ENCODE results near the gene PGF.
A peak's percentile ranks its signal among the peaks of the same experiment; 100 is the strongest.

The PGF gene

DNA sequence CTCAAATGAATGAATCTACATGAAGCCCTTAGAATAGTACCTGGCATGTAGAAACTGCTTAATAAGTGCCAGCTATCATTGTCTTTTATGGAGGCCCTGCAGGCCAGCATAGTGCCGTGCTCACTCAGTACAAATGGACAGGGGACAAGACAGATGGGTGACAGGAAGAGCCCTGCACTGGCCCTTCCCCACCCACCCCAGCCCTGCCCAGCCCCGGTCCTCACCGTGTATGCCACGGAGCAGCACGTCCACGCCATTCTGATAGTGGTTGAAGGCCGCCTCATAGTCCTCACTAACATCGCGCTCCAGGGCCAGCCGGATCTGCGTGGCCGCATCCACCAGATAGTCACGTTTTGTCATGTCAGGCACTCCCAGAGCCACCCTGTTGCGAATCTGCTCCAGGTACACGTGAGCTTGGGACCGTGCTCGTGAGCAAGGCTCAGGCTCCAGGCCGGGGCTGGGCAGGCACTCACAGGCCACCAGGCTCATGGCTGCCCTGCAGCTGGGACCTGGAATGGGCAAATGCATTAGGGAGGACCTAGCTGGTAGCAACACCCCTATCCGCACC lies 34.3 kb downstream of the PGF start:
- no peak for DNase-seq

GRCh38 chr14:74920281-74920680 lies 35.1 kb downstream of the PGF start:
- DNase-seq: no peak

DNA sequence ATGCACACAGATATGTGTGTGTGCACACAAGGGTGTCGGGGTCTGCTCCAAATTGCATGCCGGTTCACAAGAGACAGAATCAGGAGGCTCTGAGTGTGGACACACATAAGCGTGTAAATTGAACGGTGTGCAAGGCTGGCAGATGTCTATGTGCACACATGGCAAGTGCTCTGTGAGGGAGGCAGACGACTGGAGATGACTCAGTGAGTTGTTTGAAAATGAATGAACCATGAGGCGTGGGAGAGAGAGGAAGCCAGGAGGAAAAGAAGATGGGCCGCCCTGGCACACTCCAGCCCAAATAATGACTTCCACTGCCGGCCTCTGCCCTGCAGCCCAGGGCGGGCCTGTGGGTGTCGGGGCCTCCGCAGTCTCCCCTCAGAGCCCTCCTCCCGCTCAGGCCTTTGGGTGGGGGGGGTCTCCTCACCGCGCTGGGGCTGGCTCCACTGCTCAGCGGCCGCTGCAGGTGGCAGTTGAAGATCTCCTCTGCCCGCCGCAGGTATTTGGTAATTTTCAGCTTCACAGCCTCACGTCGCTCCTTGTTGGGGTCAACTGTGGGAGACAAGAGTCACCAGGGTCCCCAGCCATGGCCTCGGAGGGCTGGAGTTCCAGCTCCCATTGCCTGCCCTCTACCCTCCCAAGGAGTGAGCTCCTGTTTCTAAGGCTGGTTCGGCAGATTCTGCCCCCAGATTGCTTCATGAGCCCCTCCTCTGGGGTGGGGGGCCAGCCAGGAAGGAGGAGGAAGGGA lies 35.8 kb downstream of the PGF start:
- DNase-seq: peak in 12 of 56 donors; percentile 12 to 48 (median 27)

- no peak for DNase-seq
Observed at GRCh38 chr14:74918380-74918779, 37.0 kb downstream of the PGF start.

DNA sequence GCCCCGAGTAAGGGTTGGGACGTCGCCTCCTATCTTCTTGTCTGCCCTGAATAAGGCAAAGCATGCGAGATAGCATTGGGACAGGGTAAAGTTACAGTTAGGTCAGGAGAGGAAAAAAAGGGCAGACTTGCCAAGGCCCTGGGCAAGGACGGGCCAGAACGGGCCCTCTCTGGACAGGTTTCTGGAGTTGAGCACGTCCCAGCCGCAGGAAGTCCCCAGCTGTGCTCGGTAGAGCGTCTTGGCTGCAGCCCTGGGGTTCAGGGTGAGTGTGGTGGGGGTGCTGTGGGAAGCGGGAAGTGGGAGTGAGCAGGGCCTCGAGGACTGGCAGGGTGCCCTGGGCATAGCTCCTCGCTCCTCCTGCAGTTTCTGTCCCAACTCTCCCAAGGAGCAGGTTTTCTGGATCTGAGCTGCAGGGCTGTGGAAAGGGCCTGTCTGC lies 37.7 kb downstream of the PGF start:
- DNase-seq: peak in 26 of 56 donors; percentile 15 to 60 (median 38)

- DNase-seq: no peak
Observed at GRCh38 chr14:74917178-74917543, 38.2 kb downstream of the PGF start.

DNA sequence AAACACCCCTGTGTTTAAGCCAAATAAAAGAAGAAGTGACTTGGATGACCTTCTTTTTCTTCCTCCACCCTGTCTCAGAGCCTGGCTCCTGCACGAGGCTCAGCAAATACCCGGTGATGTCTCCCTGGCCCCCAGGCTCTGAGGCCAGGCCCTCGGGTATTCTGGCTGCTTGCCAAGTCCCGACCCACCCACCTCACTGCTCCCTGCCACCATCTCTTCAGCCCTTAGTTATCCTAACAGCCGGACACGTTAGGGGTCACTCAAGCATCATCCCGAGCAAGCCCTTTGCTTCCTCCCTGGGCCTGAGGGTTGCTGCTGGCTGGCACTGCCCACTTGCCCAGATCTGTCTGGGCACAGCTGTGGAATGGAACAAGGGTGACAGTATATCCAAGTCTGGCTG lies 39.6 kb downstream of the PGF start:
- no peak for DNase-seq

GRCh38 chr14:74915426-74915825 lies 40.0 kb downstream of the PGF start:
- DNase-seq: no peak

DNA sequence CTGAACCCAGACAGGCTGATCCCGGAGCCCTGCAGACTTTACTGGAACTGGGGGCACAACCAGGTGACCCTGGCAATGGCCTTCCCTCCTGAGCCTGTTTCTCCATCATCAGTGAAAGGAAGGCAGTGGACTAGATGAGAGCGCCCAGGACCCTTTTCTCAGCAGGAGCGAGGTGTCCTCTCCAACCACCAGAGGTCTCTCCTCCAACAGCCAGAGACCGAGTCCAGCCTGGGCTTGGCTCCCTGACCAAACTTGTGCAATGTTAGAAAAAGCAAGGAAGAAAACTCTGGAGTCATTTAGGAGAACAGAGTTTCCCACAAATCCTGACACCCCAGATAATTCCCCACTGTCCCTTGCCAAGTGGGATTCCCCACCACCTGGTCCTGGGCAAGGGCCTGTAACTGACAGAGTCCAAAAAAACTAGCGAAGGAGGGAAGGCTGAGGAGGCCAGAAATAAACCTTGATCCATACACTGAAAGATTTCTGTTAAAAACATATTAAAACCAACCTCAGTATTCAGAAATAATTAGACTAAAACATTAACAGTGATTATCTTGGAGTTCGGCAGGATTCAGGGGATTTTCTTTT lies 41.3 kb downstream of the PGF start:
- DNase-seq: peak in 46 of 56 donors; percentile 11 to 70 (median 38)

- DNase-seq: no peak
Observed at GRCh38 chr14:74913393-74913910, 41.9 kb downstream of the PGF start.

GRCh38 chr14:74912801-74913200 lies 42.6 kb downstream of the PGF start:
- DNase-seq: no peak

DNA sequence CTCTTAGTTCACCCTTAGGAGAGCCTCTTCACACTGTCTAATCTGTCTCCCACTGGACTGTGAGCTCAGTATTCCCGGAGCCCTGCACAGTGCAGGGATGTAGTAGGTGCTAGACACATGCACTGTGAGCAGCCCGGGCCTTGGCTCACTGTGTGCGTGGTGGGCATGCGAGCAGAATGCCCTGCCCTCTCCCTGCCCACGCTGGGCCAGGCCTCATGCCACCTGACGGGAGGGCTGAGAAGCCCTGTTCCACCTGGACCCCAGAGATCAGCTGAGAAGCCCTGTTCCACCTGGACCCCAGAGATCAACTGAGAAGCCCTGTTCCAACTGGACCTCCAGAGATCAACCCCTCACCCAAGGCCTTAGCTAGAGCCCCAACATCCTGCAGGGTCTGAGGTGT lies 43.3 kb downstream of the PGF start:
- DNase-seq: no peak

DNA sequence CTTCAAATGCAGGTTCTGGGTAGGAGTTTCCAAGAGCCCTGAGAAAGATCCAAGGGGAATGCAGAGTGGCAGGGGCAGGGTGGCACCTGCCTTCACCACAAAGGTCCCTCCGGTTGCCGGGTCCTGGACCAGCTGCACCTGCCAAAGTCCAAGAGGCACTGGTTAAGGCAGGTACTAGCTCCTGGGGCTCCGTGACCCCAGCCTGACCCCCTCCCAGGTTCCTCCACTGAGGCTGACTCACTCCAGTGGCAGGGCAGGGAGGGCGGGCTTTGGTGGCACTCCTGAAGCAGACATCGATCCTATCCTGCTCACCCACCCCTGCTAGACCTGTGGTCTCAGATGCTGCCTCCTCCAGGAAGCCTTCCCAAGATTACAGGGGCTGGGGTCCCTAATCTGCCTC lies 43.7 kb downstream of the PGF start:
- no peak for DNase-seq

DNA sequence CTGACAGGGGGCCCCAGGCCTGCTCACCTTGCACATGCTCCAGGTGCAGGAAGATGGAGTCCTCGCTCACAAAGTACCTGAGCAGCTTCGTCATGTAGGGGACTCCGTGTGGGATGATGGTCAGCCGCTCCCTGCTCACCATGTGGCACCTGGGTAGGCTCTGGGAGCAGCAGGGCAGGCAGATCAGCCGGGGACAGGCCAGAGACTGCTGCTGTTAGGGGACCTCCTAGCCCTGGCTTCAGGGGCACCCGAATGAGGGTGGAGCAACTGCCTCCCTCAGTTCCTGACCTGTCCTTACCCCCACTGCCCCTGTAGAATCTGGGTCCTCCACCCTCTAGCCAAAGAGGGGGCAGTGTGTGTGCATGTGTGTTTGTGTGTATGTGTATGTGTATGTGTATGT lies 44.2 kb downstream of the PGF start:
- no peak for DNase-seq

- no peak for DNase-seq
Observed at GRCh38 chr14:74910556-74910955, 44.8 kb downstream of the PGF start.

DNA sequence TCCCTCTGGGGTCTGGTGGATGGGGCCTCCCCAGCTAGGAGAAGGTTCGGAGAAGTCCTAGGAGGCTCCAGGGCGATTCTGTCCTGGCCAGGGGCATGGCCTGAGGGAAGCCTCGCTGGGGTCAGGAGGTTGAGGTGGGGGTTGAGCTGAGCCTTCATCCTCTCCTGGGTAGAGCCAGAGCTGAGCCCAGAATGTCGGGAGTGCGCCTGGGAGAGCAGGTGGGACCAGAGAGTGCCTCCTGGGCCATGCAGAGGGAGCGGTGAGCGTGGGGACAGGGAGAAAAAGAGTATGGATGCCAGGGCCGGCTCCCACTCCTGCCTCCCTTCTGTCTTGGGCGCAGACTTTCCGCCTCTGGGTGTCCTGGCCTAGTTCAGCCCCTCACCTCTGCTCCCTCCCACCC lies 45.5 kb downstream of the PGF start:
- DNase-seq: no peak

- no peak for DNase-seq
Observed at GRCh38 chr14:74909501-74909900, 45.9 kb downstream of the PGF start.

GRCh38 chr14:74908861-74909341 lies 46.5 kb downstream of the PGF start:
- DNase-seq: no peak

DNA sequence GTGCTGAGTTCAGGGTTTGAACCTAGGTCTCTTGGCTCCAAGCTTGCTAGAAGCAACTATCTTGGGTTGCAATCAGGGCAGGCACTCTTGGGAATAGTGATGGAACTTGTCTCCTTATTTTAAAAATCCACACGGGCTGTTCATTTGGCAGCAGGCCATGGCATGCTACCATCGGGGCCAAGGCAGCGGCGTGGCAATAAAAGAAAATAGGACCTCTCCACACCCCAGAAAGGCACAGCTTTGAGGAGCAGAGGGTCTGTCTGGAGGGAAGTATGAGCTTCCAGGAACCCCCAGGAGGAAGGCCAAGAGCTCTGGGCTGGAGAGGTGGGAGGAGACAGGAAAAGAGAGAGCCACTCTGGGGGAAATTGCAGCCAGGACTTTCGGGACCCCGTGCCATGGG lies 47.7 kb downstream of the PGF start:
- DNase-seq: peak in 14 of 56 donors; percentile 7 to 63 (median 22)

DNA sequence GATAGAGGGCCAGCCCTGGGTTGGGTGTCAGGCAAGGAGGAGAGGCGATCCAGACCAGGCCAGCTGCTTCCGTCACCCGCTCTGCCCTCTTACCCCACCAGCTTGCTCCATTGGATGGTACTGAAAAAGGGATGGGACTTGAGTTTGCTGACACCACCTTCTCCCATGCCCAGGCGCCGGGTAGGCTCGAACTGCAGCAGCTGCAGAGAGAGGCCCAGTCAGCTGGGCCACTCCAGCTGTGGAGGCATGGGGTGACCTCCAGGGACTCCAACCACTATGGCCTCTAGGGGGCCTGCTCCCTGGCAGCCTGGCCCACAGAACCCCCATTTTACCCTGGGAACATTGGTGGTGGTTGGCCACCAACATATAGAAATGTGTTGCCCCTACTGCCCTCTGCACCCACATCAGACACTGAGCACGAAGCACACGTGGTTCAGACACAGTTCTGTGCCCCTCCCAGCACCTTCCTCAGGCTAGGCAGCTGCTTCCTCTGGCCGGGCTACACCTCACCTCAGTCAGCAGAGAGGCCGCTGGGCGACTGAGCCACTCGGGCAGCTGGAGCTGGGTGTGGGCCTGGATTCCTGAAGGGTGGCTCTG lies 48.4 kb downstream of the PGF start:
- DNase-seq: no peak

DNA sequence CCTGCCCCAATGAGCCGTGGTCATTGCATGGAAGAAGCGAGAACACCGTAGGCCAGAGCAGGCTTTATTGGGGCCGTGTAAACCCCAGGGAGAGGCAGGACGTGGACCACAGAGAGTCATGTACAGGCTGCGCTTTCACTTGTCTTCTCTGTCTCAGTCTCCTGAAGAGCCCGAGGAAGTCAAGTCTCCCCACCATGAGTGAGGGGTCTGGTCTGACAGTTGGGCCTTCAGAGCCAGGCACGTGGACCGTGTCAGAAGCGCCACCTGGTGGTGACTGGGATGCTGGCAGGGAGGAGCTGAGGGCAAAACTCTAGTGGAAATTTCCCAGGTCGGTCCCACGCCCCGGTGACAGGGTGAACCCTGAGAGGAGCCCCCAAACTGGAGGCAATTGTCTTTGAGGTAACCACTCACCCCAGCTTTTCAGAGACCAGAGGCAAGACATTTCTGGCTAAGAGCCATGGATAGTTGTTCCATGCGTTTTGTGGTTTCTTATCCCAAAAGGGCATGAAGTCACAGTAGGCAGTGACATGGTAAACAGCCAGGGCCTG lies 49.7 kb downstream of the PGF start:
- peak in 46 of 56 donors; percentile 15 to 80 (median 46) for DNase-seq

Measured in nucleus accumbens (tissue), 56 donors.